ENCODE results near the gene KIF13A. TPM values are rescaled to one million over a fixed set of nuclear protein-coding genes. Genes with fewer than 3 reads are reported as not detected.

KIF13A gene
- total RNA-seq, 2 donors from 2014 or later, result 0.10 to 0.46 TPM

DNA sequence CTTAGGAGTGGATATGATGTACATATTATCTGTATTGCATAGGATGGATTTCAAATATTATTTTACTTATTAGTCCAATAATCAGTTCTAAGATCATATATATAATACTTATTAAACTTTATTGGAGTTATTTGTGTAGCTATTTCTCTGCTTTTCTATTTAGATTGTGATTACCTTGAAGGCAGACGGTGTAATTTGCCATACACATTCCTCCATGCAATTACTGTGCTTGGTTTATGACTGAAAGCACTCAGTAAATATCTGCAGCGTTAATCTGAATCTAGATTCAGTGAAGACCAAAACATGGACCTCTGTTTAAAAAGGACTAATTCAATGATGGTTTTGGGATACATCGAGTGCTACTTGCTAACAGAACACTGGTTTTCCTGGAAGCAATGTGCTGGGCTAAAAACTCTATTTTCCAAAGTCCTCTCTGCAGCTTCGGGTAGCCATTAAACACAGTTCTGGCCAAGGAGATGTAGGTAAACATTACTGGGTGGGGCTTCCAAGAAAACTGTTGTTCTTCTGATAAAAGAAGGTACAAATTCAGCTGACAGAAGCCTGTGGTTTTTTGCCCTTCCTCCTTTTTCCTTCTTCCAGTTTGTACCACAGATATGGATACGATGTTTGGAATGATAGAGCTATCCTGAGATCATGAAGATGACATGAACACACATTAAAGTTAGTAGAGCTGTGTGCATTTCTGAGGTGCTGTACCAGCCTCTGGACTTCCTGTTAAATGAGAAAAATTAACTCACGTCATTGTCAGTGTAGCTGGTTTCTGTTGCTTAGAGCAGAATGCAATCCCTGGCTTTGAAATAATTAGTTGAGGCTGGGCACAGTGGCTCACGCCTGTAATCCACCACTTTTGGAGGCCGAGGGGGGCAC is 144.3 kb downstream of the KIF13A start:
- Mint-ChIP-seq H3K4me3 (no peak overlapping the region), H3K4me1 (ENCODE audit: low read depth) (no peaks in the 10 kb centered on the region), H3K27me3 (ENCODE audit: low read depth) (peaks cover 22% of the 10 kb centered on the region), H3K9me3 (no peaks in the 10 kb centered on the region), H3K36me3 (ENCODE audit: insufficient read depth in 2 of 2) (no peaks in the 10 kb centered on the region), H3K27ac (no peak overlapping the region)
- ATAC-seq (replicated peaks in 1 of 2), result no peak
- DNase-seq, result no peak

DNA sequence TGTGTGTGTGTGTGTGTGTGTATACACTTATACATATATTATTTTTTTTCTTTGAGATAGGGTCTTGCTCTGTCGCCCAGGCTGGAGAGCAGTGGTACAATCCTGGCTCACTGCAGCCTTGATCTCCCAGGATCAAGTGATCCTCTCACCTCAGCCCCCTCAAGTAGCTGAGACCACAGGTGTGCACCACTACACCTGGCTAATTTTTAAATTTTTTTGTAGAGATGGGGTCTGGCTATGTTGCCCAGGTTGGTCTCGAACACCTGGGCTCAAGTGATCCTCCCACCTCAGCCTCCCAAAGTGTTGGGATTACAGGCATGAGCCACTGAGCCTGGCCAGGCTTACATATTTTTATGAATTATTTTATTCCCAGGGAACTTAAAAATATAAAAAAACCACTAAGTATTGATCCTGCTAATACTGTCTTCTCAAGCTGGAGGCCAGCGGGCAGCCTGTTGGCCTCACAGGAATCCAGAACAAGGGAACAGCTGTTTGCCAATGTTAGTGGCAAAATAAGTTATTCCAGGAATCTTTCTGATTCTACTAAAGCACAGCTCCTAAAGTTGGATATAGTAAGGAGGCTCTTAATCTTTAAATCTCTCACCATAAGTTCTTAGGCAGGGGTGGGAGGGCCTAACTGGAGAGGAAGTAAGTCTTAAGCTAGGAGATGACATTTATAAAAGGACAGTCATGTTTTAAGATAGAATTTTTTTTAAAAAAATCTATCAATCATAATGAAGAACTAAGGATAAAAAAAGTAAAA is 145.2 kb downstream of the KIF13A start:
- H3K4me1 Mint-ChIP-seq (ENCODE audit: low read depth), result no peaks in the 10 kb centered on the region
- H3K9me3 Mint-ChIP-seq, result no peaks in the 10 kb centered on the region
- no peak for DNase-seq
- H3K27ac Mint-ChIP-seq, result no peak overlapping the region
- ATAC-seq (replicated peaks in 1 of 2), result no peak
- H3K27me3 Mint-ChIP-seq (ENCODE audit: low read depth), result peaks cover 17% of the 10 kb centered on the region
- no peaks in the 10 kb centered on the region for H3K36me3 Mint-ChIP-seq (ENCODE audit: insufficient read depth in 2 of 2)
- no peak overlapping the region for H3K4me3 Mint-ChIP-seq

DNA sequence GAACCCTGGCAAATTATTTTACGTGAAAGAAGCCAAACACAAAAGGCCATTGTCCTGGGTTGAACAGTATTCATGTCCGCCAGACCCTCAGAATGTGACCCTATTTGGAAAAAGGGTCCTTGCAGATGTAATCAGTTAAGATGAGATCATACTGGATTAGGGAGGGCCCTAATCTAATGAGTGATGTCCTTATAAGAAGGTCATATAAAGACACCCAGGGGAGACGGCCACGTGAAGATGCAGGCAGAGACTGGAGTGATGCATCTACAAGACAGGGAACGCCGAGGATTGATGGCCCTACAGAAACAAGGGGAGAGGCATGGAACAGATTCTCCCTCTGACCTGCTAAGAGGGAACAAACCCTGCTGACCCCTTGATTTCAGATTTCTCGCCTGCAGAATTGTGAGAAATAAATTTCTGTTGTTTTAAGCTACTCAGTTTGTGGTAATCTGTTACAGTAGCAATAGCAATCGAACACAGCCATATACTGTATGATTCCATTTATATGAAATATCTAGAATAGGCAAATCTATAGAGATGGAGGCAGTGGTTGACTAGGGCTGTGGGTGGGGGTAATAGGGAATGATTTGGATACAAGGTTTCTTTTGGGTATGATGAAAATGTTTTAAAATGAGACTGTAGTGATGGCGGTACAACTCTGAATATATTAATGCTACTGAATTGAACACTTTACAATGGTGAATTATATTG is 147.8 kb downstream of the KIF13A start:
- Mint-ChIP-seq H3K27me3 (ENCODE audit: low read depth) (peaks cover 10% of the 10 kb centered on the region), H3K9me3 (no peaks in the 10 kb centered on the region), H3K36me3 (ENCODE audit: insufficient read depth in 2 of 2) (no peaks in the 10 kb centered on the region), H3K4me3 (no peak overlapping the region), H3K4me1 (ENCODE audit: low read depth) (no peaks in the 10 kb centered on the region), H3K27ac (no peak overlapping the region)
- DNase-seq (no peak), ATAC-seq (replicated peaks in 1 of 2) (no peak)

DNA sequence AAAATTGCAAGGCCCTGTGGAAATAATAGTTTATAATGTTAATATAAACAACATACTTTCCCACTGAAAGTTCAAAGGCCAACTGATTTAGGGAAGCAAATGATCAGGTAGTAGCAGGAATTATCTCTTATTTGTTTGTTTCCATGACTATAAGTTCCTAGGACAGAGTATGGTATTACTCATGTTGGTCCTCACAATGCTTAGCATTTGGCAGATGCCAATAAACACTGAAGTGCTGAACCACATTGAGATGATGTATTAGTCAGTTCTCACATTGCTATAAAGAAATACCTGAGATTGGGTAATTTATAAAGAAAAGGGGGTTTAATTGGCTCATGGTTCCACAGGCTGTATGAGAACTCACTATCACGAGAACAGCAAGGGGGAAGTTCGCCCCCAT is 151.1 kb downstream of the KIF13A start:
- ATAC-seq (replicated peaks in 1 of 2) (no peak), DNase-seq (no peak)
- Mint-ChIP-seq H3K36me3 (ENCODE audit: insufficient read depth in 2 of 2) (no peaks in the 10 kb centered on the region), H3K4me1 (ENCODE audit: low read depth) (no peaks in the 10 kb centered on the region), H3K9me3 (no peaks in the 10 kb centered on the region), H3K27me3 (ENCODE audit: low read depth) (peaks cover 9% of the 10 kb centered on the region), H3K4me3 (no peak overlapping the region), H3K27ac (no peak overlapping the region)

DNA sequence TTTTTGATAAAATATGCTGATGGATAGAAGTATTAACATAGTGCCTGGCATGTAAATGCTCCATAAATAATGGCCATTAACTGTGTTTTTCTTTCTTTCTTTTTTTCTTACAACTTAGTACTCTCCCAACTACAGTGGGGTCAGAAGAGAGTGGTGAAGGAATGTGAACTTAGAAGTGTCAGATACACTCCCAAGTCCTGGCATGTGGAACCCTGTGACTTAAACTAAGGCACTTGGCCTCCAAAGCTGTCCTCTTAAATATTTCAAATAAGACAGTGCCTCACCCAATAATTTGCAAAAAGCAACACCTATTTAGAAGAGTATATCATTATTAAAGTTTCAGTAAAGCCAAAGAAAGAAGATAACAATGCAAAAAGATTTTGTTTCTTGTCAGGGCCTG is 151.7 kb downstream of the KIF13A start:
- Mint-ChIP-seq H3K4me1 (ENCODE audit: low read depth) (no peaks in the 10 kb centered on the region), H3K36me3 (ENCODE audit: insufficient read depth in 2 of 2) (no peaks in the 10 kb centered on the region)
- no peak for ATAC-seq (replicated peaks in 1 of 2)

GRCh38 chr6:17831135-17831534 is 156.3 kb downstream of the KIF13A start:
- Mint-ChIP-seq H3K27ac (no peak overlapping the region), H3K9me3 (no peaks in the 10 kb centered on the region), H3K27me3 (ENCODE audit: low read depth) (peaks cover 27% of the 10 kb centered on the region)

More for the DNA sequence above, 151.7 kb downstream of the KIF13A start:
- no peak for DNase-seq
- Mint-ChIP-seq H3K27me3 (ENCODE audit: low read depth) (peaks cover 13% of the 10 kb centered on the region), H3K9me3 (no peaks in the 10 kb centered on the region), H3K4me3 (no peak overlapping the region), H3K27ac (no peak overlapping the region)

GRCh38 chr6:17829905-17830304 is 157.5 kb downstream of the KIF13A start:
- no peaks in the 10 kb centered on the region for H3K9me3 Mint-ChIP-seq
- ATAC-seq (replicated peaks in 1 of 2) (no peak), DNase-seq (no peak)
- H3K4me3 Mint-ChIP-seq, result no peak overlapping the region
- H3K4me1 Mint-ChIP-seq (ENCODE audit: low read depth), result no peaks in the 10 kb centered on the region
- peaks cover 33% of the 10 kb centered on the region for H3K27me3 Mint-ChIP-seq (ENCODE audit: low read depth)
- H3K36me3 Mint-ChIP-seq (ENCODE audit: insufficient read depth in 2 of 2), result no peaks in the 10 kb centered on the region
- no peak overlapping the region for H3K27ac Mint-ChIP-seq

More at GRCh38 chr6:17831135-17831534, 156.3 kb downstream of the KIF13A start:
- ATAC-seq (replicated peaks in 1 of 2) (no peak), DNase-seq (no peak)
- Mint-ChIP-seq H3K4me3 (no peak overlapping the region), H3K4me1 (ENCODE audit: low read depth) (no peaks in the 10 kb centered on the region), H3K36me3 (ENCODE audit: insufficient read depth in 2 of 2) (no peaks in the 10 kb centered on the region)

- DNase-seq, result no peak
- H3K27me3 Mint-ChIP-seq (ENCODE audit: low read depth), result peaks cover 33% of the 10 kb centered on the region
- no peak overlapping the region for H3K4me3 Mint-ChIP-seq
- no peaks in the 10 kb centered on the region for H3K36me3 Mint-ChIP-seq (ENCODE audit: insufficient read depth in 2 of 2)
- H3K27ac Mint-ChIP-seq, result no peak overlapping the region
- no peaks in the 10 kb centered on the region for H3K9me3 Mint-ChIP-seq
- ATAC-seq (replicated peaks in 1 of 2), result no peak
- no peaks in the 10 kb centered on the region for H3K4me1 Mint-ChIP-seq (ENCODE audit: low read depth)
These were observed 159.3 kb downstream of the KIF13A start for GRCh38 chr6:17828149-17828548.

DNA sequence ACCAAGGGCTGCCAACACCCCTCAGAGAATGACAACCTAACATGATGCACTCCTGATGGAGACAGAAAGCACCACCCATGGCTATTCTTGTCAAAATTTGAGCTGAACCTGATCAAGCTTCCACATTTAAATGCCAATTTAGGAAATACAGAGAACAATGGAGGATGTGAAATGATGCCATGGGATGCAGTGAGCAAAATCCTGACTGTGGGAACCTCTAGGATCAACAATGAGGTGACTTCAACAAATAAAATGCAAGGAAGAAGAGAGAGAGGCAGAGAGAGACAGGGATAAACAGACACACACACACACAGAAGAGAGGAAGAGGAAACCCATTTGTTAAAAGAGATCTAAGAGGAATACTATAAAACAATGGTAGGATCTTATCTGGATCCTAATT is 161.1 kb downstream of the KIF13A start:
- Mint-ChIP-seq H3K27ac (no peak overlapping the region), H3K4me1 (ENCODE audit: low read depth) (no peaks in the 10 kb centered on the region), H3K27me3 (ENCODE audit: low read depth) (peaks cover 25% of the 10 kb centered on the region), H3K36me3 (ENCODE audit: insufficient read depth in 2 of 2) (no peaks in the 10 kb centered on the region), H3K4me3 (no peak overlapping the region), H3K9me3 (no peaks in the 10 kb centered on the region)
- DNase-seq (no peak), ATAC-seq (replicated peaks in 1 of 2) (no peak)

- H3K9me3 Mint-ChIP-seq, result no peaks in the 10 kb centered on the region
- H3K4me1 Mint-ChIP-seq (ENCODE audit: low read depth), result no peaks in the 10 kb centered on the region
- H3K27me3 Mint-ChIP-seq (ENCODE audit: low read depth), result peaks cover 21% of the 10 kb centered on the region
- ATAC-seq (replicated peaks in 1 of 2), result no peak
- H3K4me3 Mint-ChIP-seq, result no peak overlapping the region
- no peak overlapping the region for H3K27ac Mint-ChIP-seq
- DNase-seq, result no peak
- H3K36me3 Mint-ChIP-seq (ENCODE audit: insufficient read depth in 2 of 2), result no peaks in the 10 kb centered on the region
These were observed 167.4 kb downstream of the KIF13A start for GRCh38 chr6:17820055-17820454.

DNA sequence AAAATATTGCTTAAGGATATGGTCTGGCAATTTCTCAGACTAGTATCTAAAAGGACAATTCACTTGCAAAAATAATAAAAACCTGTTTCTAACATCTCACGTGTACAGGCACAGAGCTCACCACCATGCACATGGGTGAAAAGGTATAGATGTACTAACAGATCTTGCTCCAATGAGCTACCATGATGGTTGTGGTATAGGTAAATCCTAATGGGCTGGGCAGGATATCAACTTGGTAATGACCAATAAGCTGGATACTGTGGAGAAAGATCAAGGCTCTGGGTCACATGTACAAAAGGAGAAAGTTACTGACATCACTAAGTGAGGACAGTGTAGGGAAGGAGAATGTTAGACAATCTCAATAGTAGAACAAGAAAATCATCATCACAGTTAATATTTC is 169.7 kb downstream of the KIF13A start:
- no peaks in the 10 kb centered on the region for H3K9me3 Mint-ChIP-seq
- no peak overlapping the region for H3K27ac Mint-ChIP-seq
- H3K27me3 Mint-ChIP-seq (ENCODE audit: low read depth), result peaks cover 21% of the 10 kb centered on the region
- H3K4me1 Mint-ChIP-seq (ENCODE audit: low read depth), result no peaks in the 10 kb centered on the region
- no peaks in the 10 kb centered on the region for H3K36me3 Mint-ChIP-seq (ENCODE audit: insufficient read depth in 2 of 2)
- ATAC-seq (replicated peaks in 1 of 2) (no peak), DNase-seq (no peak)
- no peak overlapping the region for H3K4me3 Mint-ChIP-seq

DNA sequence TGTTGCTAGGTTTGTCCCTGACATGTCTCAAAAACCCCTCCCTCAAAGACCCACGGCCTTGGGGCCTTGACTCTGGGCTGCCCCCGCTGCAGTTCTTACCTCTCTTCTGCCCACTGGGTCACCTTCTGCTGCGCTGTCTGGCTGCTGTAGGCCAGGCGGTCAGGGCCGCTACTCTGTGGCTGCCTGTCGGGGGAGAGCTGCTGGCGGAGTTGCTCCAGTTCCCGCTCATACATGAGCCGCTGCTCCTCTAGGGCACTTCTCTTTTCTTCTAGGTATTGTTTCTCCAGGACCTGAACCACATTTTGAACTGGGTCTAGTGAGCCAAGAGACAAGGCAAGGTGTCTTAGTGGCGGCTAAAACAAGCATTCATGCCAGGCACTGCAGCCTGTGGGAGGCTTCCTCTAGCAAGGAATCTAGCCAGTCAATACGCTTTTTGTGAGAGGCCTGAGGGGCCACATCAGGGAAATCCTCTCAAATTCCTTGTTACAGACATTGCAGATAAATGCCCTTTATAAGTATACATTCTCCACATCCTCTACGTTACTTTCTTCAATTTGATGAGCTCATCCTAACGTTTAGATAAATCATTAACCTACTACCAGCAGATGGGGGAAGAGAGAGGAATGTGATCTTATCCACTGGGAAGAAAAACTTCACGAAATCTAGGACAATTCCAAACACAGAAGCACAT is 170.4 kb downstream of the KIF13A start:
- no peak for DNase-seq
- Mint-ChIP-seq H3K27me3 (ENCODE audit: low read depth) (peaks cover 21% of the 10 kb centered on the region), H3K27ac (no peak overlapping the region), H3K4me3 (no peak overlapping the region), H3K4me1 (ENCODE audit: low read depth) (no peaks in the 10 kb centered on the region), H3K9me3 (no peaks in the 10 kb centered on the region), H3K36me3 (ENCODE audit: insufficient read depth in 2 of 2) (no peaks in the 10 kb centered on the region)
- no peak for ATAC-seq (replicated peaks in 1 of 2)
